COLO668 (cell line): ENCODE results near the gene MAGI2.
A peak's percentile ranks its signal among the peaks of the same experiment; 100 is the strongest.

Source experiments
- DNase-seq: peaks from one replicate; lab custom pipeline; 2025; ENCODE audit not compliant: unreplicated experiment; lab: John Stamatoyannopoulos, UW

The MAGI2 gene

DNA sequence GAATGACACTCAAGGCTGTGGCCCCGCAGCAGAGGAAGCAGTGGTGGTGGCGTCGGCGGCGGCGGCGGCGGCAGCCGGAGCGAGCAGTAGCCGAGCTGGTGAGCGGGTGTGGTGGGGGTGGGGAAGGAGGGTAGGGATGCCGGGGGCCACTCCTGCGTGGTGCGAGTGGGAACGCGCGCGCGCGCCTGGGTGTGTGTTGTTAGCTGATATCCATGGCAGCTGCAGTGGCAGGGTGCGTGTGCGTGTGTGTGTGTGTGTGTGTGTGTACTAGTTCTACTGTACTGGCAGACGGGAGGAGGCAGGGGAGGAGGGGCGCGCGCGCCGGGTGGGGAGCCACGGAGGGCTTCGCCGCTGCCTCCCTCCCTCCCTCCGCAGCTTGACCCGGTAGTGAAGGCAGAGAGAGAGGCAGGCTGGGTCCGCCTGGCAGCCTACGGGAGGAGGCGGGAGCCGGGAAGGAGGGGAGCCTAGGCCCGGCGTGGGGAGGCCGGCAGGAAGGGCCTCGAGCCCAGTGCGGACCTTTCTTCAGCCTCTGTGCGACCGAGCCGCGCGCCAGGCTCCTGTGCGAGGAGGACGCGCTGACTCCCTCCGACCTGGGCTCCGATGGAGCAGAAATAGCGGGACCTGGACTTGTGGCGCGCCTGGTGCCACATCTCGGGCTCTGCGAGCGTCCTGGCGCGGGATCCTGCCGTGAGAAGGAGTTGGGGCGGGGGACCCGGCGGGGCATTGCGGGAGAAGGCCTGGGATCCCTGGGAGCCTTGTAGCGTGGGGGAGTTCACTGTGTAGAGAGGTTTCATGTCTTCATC lies at the start of gene MAGI2:
Gene MAGI2 (minus strand): TSS at position 110 of the 803 bp plus-strand sequence. CDS start 347 bp downstream, outside the sequence.
- peak; percentile 12 for DNase-seq

DNA sequence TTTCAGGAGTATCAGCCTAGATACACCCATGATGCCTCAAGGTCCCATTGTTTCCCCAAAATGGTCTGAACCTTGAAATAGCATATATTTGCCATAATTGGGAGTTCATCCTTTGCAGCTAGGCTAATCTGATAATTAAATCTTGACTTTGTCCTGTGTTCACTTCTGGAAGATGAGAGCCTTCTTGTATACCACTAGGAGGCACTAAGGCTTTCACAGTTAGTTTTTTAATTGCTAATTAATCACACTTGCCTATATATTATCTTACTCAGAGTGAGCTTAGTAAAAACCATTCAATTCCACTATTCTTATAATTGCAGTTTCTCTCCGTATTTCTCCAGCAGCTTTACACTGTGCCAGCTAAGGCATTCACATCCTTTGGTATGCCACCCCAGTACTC lies 48.7 kb upstream of the MAGI2 start:
- DNase-seq = no peak

DNA sequence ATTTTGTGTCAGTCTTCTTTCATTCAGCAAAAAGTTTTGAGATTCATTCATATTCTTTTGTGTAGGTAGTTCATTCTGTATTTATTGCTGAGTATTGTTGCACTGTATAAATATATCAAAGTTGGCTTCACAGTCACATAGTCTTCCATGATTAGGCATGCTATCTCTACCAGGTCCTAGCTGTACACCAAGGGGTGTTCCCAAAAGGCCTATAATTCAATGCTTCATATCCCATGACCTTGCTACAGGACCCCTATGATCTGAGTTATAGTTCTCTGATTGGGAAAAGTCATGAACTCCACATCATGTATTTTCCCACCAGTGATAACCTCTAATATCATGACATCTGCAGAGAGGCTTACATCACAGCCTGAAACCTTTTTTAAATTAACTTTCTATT lies 47.3 kb upstream of the MAGI2 start:
- DNase-seq = no peak

DNA sequence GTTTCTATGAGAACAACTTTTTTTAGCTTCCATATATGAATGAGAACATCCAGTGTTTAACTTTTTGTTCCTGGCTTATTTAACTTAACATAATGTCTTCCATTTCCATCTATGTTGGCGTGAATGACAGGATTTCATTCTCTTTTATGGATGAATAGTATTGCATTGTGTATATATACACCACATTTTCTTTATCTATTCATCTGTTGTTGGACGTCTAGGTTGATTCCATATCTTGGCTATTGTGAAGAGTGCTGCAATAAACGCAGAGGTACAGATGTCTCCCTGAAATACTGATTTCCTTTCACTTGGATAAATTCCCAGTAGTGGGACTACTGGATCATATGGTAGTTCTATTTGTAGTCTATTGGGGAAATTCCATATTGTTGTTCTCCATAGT lies 44.3 kb upstream of the MAGI2 start:
- DNase-seq = no peak

DNA sequence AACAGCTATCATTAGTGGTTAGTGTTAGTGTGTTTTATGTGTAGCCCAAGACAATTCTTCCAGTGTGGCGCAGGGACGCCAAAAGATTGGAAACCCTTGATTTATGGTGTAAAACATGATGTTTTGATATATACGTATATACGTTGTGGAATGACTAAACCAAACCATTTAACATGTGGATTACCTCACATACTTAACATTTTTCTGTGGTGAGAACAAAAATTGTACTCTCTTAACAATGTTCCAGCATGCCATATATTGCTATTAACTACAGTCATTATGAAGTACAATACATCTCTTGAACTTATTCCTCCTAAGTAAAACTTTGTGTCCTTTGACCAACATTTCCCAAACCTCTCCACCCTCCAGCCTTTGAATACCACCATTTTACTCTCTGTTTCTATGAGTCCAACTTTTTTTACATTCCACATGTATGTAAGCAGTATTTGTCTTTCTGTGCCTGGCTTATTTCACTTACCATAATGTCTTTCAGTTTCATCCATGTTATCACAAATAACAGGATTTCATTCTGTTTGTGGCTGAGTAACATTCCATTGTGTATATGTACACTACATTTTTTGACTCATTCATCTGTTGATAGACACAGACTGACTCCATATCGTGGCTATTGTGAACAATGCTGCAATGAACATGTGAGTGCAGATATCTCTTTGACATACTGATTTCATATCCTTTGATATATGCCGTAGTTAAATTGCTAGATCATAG lies 42.2 kb upstream of the MAGI2 start:
- DNase-seq = no peak

DNA sequence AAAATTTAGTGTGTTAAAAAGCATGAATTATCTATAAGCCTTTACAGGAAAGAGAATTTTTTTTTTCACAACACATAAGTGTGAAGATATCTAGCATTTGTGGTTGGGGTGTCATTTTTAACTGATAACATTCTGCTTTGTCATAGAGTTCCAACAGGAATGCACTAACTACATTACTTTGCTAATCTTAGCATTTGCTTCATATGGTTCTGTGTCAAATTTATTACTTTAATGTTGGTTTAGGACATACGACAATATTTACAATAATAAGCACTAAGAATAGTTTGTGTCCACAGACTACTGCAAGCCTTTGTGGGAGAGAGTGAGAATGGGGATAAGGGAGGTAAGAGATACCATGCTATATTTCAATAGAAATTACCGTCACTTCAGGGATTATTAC lies 40.6 kb upstream of the MAGI2 start:
- DNase-seq = no peak

DNA sequence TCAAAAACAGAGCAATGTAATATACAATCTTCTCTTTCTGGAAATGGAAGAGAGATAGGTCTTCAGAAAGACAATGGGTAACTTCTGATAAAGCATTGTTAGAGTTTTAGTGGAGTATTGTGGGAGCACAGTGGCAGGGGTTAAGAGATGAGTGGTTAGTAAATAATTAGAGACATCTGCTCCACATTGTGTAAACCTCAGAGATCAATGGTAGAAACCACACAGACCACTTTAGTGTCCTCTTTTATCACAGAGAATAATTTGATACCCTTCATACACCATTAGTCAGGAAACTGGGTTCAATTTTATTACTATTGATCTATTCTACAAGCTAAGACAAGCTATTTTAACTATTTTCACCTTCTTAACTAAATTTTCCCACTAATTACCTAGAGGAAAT lies 35.9 kb upstream of the MAGI2 start:
- peak; percentile 13 for DNase-seq

DNA sequence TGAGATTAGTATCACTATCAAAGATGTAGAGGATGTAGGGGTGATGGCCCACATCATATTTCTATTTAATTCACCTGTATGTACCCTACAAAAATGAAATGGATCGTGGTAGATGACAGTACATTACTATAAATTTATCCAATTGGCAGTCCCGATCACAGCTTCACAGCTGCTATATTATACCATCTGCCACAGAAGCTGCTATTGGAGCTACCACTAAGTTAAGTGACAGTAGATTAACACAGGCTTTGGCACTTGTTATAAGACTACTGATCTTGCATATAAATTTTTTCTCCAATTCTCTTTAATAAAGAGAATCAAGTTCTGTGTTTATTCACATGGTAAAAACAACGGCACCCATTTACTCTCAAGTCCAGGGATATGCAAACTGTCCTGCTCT lies 24.9 kb upstream of the MAGI2 start:
- no peak for DNase-seq

DNA sequence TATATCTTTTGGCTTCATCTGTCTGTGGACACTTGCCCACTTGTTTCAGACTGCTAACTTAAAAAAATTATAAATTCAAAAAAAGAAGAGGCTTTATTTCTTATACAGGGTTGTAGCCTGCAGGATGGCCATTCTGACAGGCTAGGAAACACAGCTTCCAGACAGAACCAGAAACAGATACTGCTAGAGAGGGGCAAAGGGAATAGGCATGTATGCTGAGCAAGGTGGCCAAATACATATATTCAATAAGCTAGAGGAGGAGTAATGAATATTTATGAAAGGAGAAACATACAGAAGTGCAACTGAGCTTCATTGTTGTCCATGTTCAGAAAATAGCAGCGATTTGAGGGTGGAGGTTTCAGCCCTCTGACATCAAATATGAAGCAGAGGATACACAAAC lies 22.0 kb upstream of the MAGI2 start:
- DNase-seq = no peak

DNA sequence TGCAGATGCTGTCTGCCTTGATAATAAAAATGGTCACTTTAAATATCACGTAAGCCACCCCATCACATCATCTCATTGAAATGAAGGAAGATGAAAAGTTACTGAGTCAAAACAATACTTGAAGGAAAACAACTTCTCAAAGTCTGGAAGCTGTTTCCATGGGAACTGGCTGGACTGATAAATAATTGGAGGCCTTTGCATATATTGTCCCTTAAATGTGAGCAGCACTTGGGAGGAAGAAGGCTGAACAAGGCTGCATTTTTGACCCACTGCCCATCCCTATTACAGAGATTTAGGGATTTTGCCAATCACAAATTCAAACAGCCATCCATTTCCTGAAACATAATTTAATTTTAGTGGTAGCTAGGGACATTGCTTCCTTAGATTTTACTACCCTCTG lies 18.2 kb upstream of the MAGI2 start:
- no peak for DNase-seq

DNA sequence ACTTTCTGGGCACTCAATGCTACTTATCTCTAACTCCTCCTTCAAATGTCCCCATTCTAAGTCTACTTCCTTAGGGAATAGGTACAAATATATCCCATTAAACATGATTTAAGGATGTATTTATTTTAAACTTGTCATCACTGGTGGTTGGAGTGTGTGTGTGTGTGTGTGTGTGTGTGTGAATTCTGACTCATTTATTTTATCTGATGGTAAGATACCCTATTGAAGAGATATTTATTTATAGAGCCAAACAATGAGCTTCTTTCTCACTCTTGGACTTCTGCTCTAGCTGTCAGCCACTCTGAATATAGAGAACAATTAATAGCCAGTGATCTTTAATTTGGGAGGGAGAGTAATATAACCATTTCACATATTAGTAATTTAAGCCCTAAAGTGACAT lies 17.8 kb upstream of the MAGI2 start:
- no peak for DNase-seq

DNA sequence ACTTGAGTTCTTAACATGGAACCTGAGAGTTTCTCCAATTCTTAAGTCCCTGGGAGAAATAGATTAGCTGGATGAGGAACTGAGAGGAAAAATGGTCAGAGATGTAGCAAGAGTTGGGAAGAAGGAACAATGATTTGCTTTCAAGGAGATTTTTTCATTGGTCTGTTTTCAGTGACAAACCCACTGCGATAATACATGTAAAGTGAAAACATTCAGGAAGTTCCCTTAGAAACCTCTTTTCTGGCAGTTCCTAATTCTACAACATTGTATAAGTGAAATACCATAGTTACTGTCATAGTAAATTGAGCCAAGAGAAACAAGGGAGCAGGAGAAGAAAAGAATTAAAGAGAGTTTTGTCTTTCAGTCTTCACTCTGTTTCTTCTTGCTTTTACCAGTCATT lies 12.1 kb upstream of the MAGI2 start:
- no peak for DNase-seq

DNA sequence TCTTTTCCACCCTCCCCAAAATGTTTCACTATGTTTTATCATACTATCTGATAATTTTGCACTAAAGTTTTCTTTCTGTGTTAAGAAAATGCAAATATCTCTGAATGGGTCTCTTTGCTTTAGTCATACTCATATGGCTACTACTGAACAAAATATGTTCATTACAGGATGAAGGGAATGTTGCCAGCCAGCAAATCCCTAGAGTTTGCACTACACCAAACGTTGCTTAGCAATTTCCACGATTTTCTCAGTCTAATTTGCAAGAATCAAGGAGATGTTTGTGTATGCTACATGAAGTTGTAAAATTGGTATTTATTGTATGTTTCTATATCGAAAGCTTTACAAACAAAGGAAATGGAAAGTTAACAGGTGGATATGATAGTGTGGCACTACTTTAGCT lies 10.6 kb upstream of the MAGI2 start:
- DNase-seq = no peak

DNA sequence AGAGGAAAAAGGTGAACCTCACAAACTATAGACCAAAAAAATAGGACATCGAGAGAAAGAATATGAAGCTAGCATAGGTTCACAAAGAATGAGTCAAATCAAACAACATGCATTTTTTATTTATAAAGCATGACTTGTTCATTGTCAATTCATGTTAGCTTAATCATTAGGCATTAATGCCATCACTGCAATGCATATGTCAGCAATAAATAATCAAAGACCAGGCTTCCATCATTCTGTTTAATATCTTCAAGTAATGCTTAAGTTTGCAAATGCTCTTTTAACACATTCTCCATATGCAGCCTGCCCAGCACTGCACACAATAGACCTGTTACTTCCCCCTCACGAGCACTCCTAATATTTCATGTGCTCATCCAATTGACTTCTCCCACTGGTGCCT lies 8.9 kb upstream of the MAGI2 start:
- no peak for DNase-seq

DNA sequence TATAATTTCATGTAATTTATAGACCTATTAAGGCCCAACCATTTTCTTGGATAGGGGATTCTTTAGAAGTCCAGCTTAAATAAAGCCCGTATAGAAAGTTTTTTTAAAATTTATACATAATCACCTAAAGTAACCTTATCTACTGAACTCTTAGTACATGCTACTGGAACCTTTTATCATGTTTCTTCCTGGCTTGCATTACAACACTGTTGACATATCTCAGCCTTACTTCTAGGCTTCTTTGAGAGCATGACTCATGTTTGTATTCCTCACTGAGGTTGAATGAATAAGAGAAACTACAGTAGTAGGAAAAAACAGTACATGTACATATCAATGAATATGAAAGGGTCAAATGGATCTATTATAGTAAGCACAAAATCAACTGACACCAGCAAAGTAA lies 8.2 kb upstream of the MAGI2 start:
- no peak for DNase-seq

DNA sequence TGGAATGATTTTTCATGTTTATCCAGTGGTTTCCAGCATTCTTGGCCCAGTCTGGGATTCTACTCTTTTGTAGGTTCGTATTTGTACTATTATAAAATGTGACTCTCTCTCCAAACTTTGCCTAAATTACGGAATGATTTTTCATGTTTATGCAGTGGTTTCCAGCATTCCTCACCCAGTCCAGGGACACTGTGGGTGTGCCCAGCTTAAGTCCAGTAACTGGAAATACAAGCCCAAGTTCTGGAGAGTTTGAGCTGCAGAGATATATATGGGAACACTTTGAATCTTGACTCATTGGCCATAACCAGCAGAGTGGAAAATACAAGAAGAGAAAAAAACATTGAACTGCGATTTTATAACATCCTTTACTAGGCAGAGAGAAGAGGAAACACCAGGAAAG lies 5.9 kb upstream of the MAGI2 start:
- DNase-seq = no peak

DNA sequence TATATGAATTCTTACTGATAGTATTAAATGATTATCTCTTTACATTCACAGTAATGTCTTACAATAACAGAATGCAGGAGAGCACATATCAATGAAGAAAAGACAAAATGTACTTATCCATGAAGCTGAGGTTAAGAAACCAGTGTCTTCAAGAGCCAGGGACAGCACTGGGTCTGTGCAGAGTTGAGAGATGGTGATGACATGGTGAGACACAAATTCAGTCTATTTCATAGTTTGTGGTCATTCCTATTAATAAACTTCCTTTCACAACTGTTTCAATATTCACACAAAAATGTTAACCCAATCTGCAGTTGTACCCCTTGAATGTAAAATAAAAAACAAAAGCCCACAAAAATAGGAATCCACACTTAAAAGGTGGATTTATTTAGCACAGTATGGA lies 5.3 kb upstream of the MAGI2 start:
- no peak for DNase-seq

DNA sequence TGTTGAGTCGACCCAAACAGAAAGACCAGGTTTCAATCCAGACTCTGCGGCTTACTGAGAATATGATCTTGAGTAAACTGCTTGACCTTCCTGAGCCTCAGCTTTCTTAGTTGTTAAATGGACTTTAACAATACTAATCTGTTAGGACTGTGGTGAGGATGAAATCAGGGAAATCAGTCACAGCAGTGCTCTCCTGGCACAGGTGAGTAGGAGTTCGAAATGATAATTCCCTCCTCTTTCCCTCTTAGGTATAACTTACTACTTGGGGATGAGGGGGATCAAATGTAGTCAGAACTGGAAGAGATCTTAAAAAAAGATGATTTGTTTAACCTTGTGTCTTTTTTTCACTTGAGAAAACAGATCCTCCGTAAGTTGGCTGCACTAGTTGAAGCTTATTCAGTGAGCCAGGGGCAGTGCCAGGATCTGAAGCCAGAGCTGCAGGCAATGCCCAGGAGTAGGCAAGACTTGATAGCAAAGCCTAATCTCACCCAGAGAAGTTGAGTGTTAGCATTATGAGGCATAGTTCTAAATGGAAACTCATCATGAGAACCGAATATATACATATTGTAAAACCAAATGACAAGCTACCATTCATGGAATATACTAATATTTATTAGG lies 1.8 kb upstream of the MAGI2 start:
- no peak for DNase-seq

DNA sequence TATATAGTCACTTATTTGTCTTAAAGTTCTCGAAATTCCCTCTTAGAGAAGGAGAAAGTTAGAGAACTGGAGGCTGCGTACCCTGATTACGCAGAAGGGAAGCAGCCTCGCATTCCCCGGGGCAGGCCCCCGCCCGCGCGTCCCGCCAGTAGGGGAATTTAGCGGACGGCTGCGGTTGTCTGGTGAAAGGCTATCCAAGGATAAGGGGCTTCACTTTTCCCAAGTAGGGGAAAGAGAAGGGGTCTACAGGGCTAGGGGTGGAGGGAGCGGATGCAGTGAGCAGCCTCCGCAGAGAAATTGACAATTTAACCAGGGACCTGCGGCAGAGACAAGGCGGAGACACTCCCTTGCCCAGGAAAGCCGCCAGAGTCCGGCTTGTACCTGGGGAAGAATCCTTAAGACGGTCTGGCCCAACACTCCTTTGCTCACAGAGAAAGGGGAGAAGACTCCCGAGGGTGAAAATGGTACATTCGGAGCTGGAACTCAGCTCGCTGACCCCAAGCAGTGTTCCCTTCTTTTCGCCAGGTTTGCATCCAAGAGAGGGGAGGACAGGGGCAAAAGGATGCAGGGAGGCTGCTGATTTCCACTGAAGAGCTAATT lies 994 bp upstream of the MAGI2 start:
- DNase-seq = no peak

DNA sequence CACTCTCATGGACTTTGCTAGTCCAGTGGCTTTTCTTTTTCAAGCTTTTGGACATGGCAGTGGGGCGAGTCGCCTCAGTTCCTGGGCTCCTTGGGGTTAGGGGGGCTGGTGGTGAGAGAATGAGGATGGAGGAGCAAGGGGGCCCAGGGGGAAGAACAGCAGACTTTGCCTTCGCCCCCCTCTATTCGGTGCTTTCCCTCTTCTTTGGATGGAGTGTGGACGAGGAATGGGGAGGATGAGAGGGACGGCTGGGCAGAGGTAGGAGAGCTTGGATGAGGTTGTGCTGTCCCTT lies 255 bp downstream of the MAGI2 start:
- DNase-seq = no peak

DNA sequence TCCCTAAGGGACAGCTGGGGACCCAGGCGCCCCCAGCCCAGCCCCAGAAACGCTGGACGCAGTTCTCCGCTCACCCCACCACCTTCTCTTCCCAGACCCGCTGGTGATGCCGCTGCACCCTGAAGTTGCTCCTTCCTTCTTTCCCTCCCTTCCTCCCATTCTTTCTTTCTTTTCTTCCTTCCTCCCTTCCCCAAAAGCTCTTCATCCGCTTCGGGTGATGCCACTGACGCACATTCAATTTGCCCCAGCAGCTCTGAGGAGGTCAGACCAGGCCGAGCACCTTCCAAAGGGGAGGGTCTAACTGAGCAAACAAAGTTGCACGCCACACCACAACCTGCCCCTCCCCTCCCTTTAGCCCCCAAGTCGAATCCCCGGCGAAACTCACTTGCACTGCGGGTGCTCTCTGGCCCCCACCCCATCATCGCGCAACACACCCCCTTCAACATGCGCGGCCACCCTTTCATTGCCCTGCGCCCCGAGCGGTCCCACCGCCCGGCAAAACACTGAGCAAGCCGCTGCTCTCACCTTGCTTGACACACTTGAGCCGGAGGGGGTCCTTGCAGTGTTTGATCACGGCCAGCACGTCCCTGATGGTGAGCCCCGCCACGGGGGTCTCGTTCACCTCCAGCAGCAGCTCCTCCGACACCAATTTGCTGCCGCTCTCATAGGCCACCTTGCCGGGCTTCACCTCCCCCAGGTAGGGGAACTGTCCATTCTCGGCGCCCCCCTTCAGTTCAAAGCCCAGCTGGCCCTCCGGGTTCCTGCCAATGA lies 787 bp downstream of the MAGI2 start:
- no peak for DNase-seq
